Activated naive CD4-positive, alpha-beta T cell treated with anti-CD3 and anti-CD28 coated beads, Interleukin-2, amount 50 U/mL, for 72 hours (primary cell): ENCODE measurements around the gene PLN. TPM values are rescaled to one million over a fixed set of nuclear protein-coding genes. Genes with fewer than 3 reads are reported as not detected.

Experiments used
- ATAC-seq, 2 donors: fragments of 150-1000 bp; cut with Tn5 transposase; 2 replicates each; pipeline ENCODE4 v1.10.0; 2021; ENCODE audit warnings: mild to moderate bottlenecking in 2 of 2, moderate library complexity in 2 of 2
- DNase-seq, 2 donors: peaks; one replicate each; pipeline ENCODE4 v3.0.0; 2021 to 2022; ENCODE audit warnings: low spot score in 2 of 2
- H3K27ac Mint-ChIP-seq, 2 donors: one replicate each; pipeline ENCODE4 v1.8.0; 2022; ENCODE audit warnings: mild to moderate bottlenecking in 2 of 2, mixed read lengths in 2 of 2
- H3K36me3 Mint-ChIP-seq, 2 donors: one replicate each; pipeline ENCODE4 v1.8.0; 2022; ENCODE audit warnings: mixed read lengths in 2 of 2
- H3K9me3 Mint-ChIP-seq, 2 donors: one replicate each; pipeline ENCODE4 v1.8.0; 2022; ENCODE audit warnings: mixed read lengths in 2 of 2
- total RNA-seq, 2 donors: library from RNA; stranded (reverse); gene quantifications; one replicate each; pipeline ENCODE4 v1.2.3, GENCODE V29; 2022

The PLN gene
- total RNA-seq, result not detected

GRCh38 chr6:118548136-118548535 is at the start of gene PLN:
Gene PLN (plus strand): TSS chr6:118548296. CDS start chr6:118558922, 10,626 bp downstream.
- H3K36me3 Mint-ChIP-seq, result peaks cover 0 to 1% of the 10 kb centered on the region in 2 donors
- no peak within 1 kb of the TSS for H3K27ac Mint-ChIP-seq
- DNase-seq, result no peak
- ATAC-seq, result peak in 1 of 2 donors; percentile 35
- no peaks in the 10 kb centered on the region for H3K9me3 Mint-ChIP-seq

GRCh38 chr6:118500130-118501015 is 47.7 kb upstream of the PLN start:
- DNase-seq (no peak), ATAC-seq (no peak)
- Mint-ChIP-seq H3K36me3 (peaks cover 34 to 63% of the 10 kb centered on the region in 2 donors), H3K9me3 (peaks cover 10 to 21% of the 10 kb centered on the region in 2 donors), H3K27ac (no peak overlapping the region)

- DNase-seq, result no peak
- Mint-ChIP-seq H3K36me3 (peaks cover 30 to 66% of the 10 kb centered on the region in 2 donors), H3K9me3 (peaks cover 10 to 21% of the 10 kb centered on the region in 2 donors), H3K27ac (peak overlapping the region in 1 of 2 donors; percentile 50)
- no peak for ATAC-seq
Measured at GRCh38 chr6:118501099-118501498, 47.0 kb upstream of the PLN start.

- ATAC-seq (no peak), DNase-seq (no peak)
- Mint-ChIP-seq H3K36me3 (peaks cover 30 to 67% of the 10 kb centered on the region in 2 donors), H3K9me3 (peaks cover 10 to 21% of the 10 kb centered on the region in 2 donors), H3K27ac (no peak overlapping the region)
Measured at GRCh38 chr6:118501765-118502164, 46.3 kb upstream of the PLN start.

- ATAC-seq (no peak), DNase-seq (no peak)
- peaks cover 30 to 67% of the 10 kb centered on the region in 2 donors for H3K36me3 Mint-ChIP-seq
- peaks cover 10 to 21% of the 10 kb centered on the region in 2 donors for H3K9me3 Mint-ChIP-seq
- no peak overlapping the region for H3K27ac Mint-ChIP-seq
Measured at GRCh38 chr6:118502169-118502568, 45.9 kb upstream of the PLN start.

GRCh38 chr6:118504611-118505010 is 43.5 kb upstream of the PLN start:
- no peak for ATAC-seq
- Mint-ChIP-seq H3K27ac (no peak overlapping the region), H3K36me3 (peaks cover 30 to 46% of the 10 kb centered on the region in 2 donors)

GRCh38 chr6:118505656-118506055 is 42.4 kb upstream of the PLN start:
- Mint-ChIP-seq H3K27ac (no peak overlapping the region), H3K36me3 (peaks cover 26 to 38% of the 10 kb centered on the region in 2 donors), H3K9me3 (peaks cover 8 to 16% of the 10 kb centered on the region in 2 donors)
- ATAC-seq (no peak), DNase-seq (no peak)

More at GRCh38 chr6:118504611-118505010, 43.5 kb upstream of the PLN start:
- no peak for DNase-seq
- peaks cover 10 to 21% of the 10 kb centered on the region in 2 donors for H3K9me3 Mint-ChIP-seq

- Mint-ChIP-seq H3K36me3 (peaks cover 21 to 33% of the 10 kb centered on the region in 2 donors), H3K27ac (no peak overlapping the region), H3K9me3 (peaks cover 4 to 13% of the 10 kb centered on the region in 2 donors)
- ATAC-seq (no peak), DNase-seq (no peak)
Measured at GRCh38 chr6:118506071-118506638, 41.9 kb upstream of the PLN start.

GRCh38 chr6:118507636-118508035 is 40.5 kb upstream of the PLN start:
- ATAC-seq, result no peak
- peaks cover 0 to 5% of the 10 kb centered on the region in 2 donors for H3K9me3 Mint-ChIP-seq
- H3K27ac Mint-ChIP-seq, result no peak overlapping the region
- H3K36me3 Mint-ChIP-seq, result peaks cover 6 to 18% of the 10 kb centered on the region in 2 donors
- DNase-seq, result no peak

GRCh38 chr6:118509009-118509617 is 39.0 kb upstream of the PLN start:
- peaks cover 5 to 16% of the 10 kb centered on the region in 2 donors for H3K36me3 Mint-ChIP-seq
- peaks cover 0 to 5% of the 10 kb centered on the region in 2 donors for H3K9me3 Mint-ChIP-seq
- no peak overlapping the region for H3K27ac Mint-ChIP-seq
- ATAC-seq (no peak), DNase-seq (no peak)

GRCh38 chr6:118511930-118512715 is 36.0 kb upstream of the PLN start:
- Mint-ChIP-seq H3K36me3 (peaks cover 0 to 4% of the 10 kb centered on the region in 2 donors), H3K9me3 (no peaks in the 10 kb centered on the region), H3K27ac (peak overlapping the region; percentile 16 to 51)
- ATAC-seq, result no peak
- DNase-seq, result no peak

GRCh38 chr6:118514689-118515088 is 33.4 kb upstream of the PLN start:
- Mint-ChIP-seq H3K36me3 (peaks cover 19 to 24% of the 10 kb centered on the region in 2 donors), H3K27ac (no peak overlapping the region), H3K9me3 (peaks cover 6 to 11% of the 10 kb centered on the region in 2 donors)
- no peak for ATAC-seq
- DNase-seq, result no peak

- H3K9me3 Mint-ChIP-seq, result peaks cover 6 to 9% of the 10 kb centered on the region in 2 donors
- peaks cover 17 to 37% of the 10 kb centered on the region in 2 donors for H3K36me3 Mint-ChIP-seq
- no peak overlapping the region for H3K27ac Mint-ChIP-seq
- ATAC-seq (no peak), DNase-seq (no peak)
Measured at GRCh38 chr6:118522422-118522821, 25.7 kb upstream of the PLN start.

- peak in 1 of 2 donors; percentile 26 for ATAC-seq
- Mint-ChIP-seq H3K9me3 (peaks cover 5 to 6% of the 10 kb centered on the region in 2 donors), H3K27ac (no peak overlapping the region), H3K36me3 (peaks cover 9 to 30% of the 10 kb centered on the region in 2 donors)
- DNase-seq, result no peak
Measured at GRCh38 chr6:118523216-118523615, 24.9 kb upstream of the PLN start.

GRCh38 chr6:118524686-118525085 is 23.4 kb upstream of the PLN start:
- peak overlapping the region in 1 of 2 donors; percentile 41 for H3K27ac Mint-ChIP-seq

More at GRCh38 chr6:118524686-118525085, 23.4 kb upstream of the PLN start:
- no peak for ATAC-seq
- DNase-seq, result no peak
- Mint-ChIP-seq H3K36me3 (peaks cover 0 to 20% of the 10 kb centered on the region in 2 donors), H3K9me3 (no peaks in the 10 kb centered on the region)
